Measurements from ENCODE around the gene NCOA3.

NCOA3 gene

DNA sequence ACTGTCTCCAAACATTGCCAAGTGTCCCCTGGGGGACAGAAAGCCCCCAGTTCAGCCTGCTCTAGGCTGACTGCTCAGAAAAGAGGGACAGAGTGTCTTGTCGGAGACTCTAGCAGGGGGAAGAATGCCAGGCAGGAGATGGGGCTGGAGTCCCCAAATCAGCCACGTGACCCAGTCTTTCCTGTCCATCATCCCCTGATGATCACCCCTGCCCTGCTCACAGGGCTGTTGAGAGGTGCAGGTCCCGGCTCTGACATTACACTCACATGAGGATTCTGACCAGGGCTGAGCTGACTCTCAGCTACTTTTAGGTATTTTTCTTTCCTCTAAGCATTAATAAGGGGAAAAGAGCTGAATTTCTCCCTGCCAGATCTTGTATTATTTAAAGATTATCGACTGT, 167.8 kb downstream of the NCOA3 start:
- no peak for DNase-seq

DNA sequence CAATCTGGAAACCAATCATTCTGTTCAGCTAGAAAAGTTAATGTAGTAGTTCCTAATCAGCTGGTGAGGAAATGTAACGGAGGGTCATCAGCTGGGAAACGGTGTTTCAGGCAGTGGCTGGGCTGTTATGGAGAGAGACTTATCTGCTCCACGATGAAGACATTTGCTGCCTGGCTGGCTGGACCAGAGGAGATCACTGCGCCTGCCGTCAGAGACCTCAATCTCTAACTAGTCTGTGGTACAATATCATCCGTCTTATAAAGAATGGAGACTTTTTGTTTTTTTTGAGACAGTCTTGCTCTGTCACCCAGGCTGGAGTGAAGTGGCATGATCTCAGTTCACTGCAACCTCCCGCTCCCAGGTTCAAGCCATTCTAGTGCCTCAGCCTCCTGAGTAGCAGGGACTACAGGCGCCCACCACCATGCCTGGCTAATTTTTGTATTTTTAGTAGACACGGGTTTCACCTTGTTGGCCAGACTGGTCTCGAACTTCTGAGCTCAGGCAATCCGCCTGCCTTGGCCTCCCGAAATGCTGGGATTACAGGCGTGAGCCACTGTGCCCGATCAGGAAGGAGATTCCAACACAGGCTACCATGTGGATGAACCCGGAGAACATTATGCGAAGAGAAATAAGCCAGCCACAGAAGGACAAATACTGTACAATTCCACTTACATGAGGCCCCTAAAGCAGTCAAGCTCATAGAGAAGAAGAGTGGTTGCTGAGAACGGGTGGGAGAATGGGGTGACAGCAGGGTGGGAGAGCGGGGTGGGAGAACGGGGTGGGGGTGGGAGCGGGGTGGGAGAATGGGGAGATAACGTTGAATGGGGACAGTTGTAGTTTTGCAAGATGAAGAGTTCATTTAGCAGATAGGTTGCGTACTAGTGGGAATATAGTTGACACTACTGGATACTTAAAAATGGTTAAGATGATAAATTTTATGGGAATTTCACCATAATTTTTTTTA, 168.5 kb downstream of the NCOA3 start:
- no peak for DNase-seq

DNA sequence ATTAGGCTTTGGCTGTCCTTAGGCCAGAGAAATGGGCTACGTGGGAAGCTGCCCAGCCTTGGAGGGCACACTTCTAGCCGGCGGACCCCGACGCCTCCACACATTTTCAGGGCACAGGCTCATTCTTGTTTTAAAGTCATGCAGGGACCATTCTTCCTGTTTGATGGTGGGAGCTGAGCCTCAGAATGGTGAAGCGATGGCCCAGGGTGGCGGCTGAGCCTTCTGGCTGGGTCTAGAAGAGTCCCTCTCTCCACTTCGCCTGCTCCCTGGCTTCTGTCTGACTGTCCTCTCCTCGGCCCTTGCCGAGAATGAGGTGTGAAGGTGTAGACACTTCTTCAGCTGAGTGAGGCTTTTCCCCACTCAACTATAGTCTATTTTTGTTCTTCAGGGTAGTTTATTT, 169.2 kb downstream of the NCOA3 start:
- no peak for DNase-seq

DNA sequence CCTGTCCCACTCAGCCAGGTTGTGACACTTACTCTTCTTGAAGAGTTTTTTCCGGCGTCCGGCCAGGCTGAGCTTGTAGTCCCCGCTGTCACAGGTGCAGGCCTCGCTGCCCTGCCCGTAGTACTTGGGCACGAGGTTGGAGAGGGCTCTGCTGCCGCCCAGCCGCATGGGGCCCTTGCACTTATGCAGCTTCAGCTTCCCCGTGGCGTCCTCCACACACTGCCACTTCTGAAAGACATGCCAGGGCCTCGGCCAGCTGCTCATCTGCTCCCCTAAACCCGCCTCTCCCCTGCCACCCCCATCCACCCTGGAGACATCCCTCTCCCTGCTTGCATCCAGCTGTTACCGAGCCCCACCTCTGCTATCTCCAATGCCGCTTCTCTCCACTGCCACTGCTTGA, 170.5 kb downstream of the NCOA3 start:
- no peak for DNase-seq

DNA sequence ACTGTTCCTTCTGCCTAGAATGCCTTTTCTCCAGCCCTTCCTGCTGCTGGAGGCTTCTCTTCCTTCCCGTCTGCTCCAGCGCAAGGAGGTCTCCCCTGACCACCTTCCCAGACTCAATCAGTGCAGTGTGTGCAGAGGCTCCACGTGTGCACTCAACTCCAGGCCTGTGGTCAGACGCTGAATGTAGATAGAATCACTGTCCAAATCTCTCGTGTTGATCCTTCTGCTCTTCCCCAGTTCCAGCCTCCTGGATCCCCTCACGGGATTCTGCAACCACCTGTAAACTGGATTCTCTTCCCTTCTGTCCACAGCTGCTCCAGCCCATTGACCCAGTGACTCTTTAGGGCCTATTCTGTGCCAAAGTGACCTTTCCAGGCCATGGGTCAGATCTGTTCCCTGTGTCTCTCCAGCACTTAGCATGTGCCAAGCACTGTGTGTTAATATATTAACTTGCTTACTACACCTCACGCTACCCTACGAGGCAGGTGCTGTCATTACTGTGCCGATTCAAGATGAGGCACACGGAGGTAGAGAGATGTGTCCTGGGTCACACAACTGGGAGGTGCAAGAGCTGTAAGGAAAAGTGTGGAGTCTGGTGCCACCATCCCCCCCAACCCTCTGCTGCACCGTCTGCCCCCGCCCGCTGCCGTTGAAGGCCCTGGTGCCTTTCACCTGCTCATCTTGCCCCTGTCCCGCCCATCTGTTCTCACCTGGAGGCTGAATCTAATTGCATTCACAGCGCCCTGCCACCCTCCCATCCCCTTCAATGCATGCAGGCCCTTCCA, 171.4 kb downstream of the NCOA3 start:
- DNase-seq, result no peak

DNA sequence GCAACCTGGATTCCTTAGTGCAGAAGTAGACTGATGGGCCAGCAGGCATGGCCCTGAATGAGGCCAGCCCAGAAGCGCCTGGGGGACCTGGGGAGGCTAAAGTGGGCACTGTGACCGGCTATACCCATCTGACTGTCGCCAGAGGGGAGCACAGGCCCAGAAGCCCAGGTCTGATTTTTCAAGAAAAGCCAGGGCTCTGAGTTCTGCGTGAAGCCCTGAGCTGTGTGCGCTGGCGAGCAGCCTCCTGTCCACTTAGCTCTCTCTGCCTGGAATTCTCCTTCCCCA, 171.9 kb downstream of the NCOA3 start:
- DNase-seq, result no peak

DNA sequence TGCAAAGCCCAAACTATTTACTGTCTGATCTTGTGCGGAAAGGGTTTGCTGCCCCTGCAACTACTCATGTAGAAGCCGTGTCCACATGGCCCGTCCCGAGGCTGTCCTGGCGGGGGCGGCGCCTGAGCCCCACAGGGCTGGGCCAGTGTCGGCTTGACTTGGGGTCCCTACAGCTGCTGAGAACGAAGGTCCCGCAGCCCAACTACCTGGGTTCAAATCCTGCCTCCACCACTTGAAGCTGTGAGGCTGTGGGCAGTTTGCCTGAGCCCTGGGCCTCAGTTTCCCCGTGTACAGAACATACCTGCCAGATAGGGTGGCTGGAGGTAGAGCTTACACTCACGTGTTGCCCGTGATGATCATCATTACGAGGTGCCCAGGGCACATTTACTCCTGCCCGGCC, 172.5 kb downstream of the NCOA3 start:
- DNase-seq, result no peak

DNA sequence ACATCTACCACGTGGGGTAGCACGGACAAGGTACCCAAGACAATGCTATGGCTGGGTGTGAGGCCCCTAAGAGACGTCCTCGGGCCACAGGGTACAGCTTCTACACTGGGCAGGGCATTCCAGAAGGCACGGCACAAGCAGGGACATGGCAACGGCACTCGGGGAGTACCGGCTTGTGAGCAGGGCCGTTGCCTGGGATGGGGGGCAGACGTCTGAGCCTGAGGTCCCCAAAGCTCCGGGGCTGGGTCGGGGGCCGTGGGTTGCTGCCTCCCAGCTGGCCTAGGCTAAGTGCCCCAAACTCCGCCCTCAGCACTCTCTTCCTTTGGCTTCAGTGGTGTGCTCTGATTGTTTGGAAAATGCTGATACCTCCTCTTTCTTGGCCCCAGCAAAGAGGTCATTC, 173.0 kb downstream of the NCOA3 start:
- no peak for DNase-seq

DNA sequence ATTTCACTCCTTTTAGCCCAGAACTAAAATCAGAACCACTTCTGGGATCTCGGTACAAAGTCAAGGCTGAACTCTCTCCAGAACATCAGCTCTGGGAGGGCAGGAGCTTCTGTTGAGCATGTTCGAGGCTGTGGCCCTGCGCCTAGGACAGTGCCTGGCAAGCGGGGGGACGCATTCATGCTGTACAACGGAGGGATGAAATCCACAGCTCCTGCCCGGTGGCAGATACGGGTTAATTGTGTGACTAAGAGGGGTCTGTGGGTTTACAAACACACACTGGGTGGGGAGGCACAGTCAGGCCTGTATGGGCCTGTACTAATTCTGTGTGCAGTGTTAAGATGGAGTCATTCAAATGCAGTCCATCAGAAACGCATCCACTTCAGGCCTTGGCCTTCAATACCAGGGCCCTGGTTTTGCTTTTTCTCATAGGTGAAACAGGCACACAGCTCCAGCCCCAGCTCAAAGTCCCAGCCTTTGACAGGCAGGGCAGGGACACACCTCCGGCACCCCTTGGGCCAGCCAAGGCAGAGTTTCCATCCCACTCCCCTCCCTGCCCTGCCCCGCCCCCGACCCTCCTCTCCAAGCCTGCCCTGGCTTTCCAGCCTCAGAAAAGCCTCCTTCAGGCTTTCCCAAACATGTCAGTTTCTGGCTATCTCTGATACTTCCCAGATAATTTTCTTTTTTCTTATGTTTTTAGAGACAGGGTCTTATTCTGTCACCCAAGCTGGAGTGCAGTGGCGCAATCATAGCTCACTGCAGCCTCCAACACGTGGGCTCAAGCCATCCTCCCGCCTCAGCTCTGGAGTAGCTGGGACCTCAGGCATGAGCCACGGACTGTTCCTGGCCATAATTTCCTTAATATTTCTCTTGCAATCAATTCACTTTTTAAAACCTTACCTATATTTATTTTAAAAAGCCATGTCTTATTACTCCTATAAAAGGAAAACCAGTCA, 173.8 kb downstream of the NCOA3 start:
- DNase-seq, result no peak

DNA sequence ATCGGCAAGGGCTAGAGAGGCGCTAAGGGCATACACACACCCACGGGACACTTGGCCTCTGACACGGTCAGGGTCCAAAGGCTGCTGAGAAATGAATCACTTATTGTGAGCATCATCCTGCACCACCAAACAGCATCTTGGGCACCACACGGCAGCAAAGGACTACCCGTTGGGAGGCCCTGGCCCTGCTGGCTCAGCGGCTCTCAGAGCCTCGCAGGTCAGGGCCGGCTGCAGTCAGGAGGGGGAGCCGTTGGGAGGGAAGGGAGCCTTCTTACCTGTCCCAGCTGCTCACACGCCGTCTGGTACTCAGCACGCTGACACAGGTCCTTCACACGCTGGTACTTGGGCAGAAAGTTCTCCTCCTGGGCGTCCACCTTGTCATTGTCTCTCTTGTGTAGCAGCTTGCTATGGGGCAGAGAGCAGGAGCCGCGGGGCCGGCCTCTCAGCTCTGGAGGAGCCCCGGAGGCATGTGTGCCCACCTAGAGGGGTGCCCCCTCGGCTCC, 174.6 kb downstream of the NCOA3 start:
- DNase-seq, result no peak

DNA sequence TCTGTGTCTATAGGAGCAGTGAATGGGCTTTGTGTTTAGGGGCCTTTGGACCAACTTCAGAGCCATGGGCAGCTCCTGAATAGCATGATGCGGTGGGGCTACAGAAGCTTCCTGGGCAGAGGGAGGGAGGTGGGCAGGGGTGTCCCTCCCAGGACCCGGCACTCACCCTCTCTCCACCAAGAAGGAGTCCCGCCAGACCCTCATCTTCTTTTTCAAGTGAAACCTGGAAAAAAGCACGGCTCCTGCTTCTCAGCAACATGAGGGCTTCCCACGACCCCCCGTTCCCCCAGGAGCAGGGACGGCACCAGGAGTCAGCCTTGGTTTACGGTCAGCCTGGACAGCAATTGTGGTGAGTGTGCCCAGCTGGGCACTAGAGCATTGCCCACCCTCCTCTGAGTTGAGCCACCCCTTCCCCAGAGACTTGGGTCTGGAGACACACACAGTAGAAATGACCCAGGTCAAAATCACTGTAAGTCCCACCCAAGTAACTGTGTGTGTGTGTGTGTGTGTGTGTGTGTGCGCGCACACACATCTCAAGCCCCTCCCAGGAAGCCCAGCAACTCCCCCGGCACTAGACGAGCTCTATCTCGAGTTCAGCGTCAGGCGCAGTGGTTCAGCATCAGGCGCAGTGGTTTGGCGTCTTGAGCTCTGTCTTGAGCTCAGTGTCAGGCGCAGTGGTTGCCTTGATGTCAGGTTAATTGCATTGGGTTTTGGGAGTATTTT, 175.4 kb downstream of the NCOA3 start:
- no peak for DNase-seq

DNA sequence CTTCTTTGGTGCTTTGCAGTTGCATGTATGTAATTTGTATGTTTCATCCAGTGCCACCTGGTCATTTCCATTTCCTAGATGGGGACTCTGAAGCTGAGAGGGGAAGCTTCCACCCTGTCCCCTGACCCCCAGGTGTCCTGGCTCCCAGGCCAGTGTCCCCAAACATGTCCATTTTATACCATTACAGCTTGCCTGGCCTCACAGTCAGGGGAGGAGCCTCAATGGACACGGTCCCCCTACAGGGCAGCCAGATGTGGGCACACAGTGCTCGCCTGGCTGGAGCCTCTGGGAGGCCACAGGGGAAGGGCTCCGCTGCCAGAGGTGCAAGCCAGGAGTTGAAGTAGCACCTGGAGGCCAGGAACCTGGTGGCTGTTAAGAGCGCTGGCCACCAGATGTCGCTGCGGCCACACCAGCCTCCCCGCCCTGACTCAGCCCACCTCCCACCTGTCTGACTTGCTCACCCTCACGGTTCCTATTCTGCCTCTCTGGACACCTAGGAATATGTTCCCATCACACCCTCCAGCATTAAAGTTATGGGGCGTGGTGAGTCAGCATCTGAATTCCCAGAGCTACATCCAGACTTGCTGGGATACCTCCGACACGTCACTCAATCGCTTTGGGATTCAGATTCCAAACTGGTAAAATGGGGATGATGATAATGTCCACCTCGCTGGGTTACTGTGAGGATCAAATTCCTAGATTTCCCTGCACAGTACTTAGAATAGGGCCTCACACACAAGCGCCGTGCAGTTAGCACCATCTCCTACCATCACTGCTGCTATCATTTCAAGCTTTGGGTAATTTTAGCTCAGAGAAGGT, 176.2 kb downstream of the NCOA3 start:
- DNase-seq, result no peak

DNA sequence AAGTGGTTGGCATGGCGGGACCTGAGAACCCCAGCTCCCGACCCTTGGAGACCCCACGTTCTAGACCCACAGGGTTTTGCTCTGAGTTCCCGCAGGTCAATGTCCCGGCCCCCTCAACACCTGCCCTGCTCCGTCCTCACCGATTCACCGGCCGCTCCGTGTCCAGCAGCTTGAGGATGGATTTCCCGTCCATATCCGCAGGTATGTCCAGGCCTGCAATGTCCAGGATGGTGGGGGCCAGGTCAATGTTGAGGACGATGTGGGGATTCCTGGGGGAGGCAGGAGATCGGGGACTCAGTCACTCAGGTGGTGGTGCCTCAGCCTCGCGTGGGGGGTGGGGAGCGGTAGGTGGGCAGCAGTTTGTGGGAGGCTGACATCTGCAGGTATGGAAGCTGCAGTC, 176.8 kb downstream of the NCOA3 start:
- no peak for DNase-seq

DNA sequence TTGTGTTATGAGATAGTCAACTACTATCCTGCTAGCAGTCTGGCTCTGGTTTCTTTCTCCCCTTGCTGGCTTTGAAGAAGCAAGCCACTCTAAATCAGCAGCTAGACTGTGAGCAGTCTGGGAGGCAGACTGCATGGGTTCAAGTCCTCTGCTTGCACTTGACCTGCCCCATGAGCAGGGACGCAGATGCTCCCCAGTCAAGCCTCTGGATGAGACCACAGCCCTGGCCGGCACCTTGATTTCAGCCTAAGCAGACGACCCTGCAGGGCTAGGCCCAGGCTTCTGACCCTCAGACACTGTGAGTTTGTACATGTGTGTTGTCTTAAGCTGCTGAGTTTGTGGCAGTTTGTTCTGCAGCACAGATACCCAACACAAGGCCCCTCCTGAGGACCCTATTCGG, 177.8 kb downstream of the NCOA3 start:
- DNase-seq, result no peak

DNA sequence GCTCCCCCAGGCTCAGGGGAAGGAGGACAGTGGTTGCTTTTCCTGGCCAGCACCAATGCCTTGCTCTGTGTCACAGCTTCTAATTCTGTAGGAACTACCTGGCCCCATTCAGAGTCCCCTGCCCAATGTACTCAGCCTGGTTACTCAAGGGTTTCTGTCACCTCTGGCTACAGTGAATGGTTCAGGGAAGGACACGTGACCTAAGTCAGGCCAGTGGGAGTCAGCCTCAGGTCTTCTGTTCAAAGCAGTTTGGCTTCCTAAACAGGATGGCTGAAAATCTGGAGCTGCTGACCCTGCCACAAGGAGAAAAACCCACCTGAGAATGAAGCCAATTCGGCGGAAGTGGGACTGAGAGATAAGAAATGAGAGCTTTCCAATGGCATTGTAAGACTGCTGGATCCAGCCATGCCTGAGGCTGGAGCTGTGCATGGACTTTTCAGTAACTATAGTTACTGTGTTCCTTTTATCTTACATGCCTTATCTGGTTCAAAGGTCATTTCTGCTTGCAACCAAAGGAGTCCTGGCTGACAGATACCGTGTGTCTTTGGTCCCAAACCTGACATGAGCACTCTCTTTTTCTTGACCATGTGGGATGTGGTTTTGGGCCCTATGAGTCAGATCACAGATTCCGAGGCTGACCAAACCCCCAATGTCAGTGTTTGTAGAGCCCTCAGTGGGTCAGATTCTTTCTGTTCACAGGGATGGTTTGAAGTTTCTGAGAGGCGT, 179.3 kb downstream of the NCOA3 start:
- DNase-seq, result no peak

DNA sequence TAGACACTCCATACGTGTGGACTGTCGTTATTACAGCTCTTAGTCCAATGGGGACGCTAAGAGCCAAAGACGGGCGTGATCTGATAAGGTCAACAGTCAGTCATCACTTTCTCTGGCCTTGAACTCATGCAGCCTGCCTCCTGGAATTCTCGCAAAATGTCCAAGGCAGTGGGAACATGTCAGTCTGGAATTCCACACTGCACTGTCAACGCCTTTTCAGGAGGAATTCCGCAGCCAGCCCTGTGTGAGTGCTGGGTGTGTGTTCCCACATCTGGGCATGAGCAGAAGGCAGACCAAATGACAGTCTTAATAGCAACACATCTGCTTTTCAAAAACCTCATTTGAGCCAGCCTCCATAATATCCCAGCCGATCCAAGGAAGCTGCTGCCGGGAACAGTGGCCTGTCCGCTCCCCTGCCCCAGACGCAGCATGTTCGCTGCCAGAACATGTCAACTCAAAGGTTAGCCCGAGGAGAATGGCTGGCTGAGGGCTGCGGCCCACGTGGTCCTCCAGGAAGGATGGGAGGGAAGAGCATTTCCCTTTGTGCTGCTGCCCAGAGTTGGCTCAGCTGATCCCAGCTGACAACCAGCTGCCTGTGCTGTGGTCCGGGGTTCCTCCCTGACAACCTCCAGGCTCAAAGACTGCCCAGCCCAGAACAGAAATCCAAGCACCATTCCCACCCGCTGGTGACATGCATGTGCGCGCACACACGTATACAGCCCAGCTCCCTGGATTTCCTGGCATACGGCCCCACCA, 180.5 kb downstream of the NCOA3 start:
- no peak for DNase-seq

DNA sequence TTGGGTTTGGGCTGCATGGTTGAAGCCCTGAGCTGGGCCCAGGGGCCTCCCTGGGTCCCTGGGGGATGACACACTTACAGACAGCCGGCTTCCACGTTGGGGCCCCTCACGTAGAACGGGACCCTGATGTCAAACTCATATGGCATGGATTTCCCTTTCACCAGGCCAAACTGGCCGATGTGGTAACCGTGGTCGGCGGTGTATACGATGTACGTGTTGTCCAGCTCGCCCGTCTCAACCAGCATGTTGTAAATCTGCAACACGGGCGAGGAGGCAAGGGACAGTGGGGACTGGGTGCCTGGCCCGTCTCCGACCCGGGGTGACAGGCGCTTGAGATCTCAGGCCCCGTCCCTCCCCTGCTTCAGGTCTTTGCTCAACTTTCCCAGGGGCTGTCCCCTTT, 181.2 kb downstream of the NCOA3 start:
- DNase-seq, result no peak

DNA sequence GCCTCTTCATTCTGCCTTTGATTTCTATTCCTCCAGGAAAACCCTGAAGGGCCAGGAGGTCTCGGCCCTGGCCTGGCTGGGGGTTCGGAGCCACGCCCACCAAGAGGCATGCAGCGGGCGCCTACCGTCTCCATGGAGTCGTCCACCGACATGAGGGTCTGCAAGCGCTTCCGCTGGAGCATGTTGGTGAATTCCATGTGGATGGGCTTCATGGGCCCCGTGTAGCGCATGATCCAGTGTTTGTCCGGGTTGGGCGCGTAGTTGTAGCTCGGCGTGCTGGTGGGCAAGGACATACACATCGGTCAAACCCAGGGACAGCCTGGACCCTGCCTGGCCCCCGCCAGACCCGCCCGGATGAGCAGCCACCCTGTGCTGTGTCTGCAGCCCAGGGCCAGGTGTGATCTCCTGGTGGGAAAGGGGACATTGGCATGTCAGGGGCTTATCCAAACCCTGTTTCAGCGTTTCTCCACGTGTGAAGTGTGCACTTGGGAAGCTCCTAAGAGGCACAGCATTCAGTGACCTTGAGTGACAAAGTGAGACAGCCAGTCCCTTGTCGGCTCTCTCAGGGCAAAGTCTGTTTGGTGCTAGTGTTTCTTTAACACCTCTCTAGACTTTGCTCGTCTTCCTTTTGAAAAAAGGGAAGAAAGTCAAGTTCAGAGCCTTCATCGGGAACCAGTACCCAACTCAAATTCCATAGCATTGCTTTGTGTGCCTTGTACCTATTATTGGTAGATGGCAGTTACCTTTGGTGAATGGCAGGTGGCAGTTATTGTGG, 182.8 kb downstream of the NCOA3 start:
- DNase-seq, result no peak

DNA sequence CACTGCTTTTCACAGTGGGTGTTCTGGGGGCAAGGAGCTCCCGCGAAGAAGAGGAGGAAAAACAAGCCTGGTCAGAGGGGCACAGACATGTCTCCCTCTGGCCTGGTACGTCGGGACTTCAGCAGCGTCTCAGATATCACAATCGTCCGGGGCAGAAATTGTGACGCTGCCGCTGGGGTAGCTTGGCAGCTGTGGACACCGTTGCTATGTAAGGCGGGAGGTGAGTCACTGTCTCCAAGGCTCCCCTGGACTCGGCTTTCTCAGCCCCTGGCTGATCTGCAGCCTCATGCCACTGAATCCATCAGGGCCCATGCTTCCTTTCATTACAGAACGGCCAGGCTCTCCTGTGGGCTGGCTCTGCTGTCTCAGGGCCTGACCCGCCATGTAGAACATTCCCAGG, 184.9 kb downstream of the NCOA3 start:
- DNase-seq, result no peak

Data from amniotic stem cell (primary cell).